KMS-11 (cell line): ENCODE results near the gene ZFYVE28.

Source experiments
- H2AFZ ChIP-seq: fragments of 200-600 bp; sonication (generic); 2 replicates; pipeline ENCODE4 v1.6.1; 2016; ENCODE audit warnings: antibody characterized with exemption, mixed run types, low read depth
- H3K27ac ChIP-seq: fragments of 200-600 bp; sonication (generic); 2 replicates; pipeline ENCODE4 v1.6.1; 2016; ENCODE audit warnings: mild to moderate bottlenecking, mixed run types
- H3K27me3 ChIP-seq: fragments of 200-600 bp; sonication (generic); 2 replicates; pipeline ENCODE4 v1.6.1; 2017; ENCODE audit warnings: mild to moderate bottlenecking, low read depth, mixed run types, moderate library complexity; ENCODE audit not compliant: insufficient read depth
- H3K36me3 ChIP-seq: fragments of 200-600 bp; sonication (generic); 2 replicates; pipeline ENCODE4 v1.6.1; 2017; ENCODE audit warnings: mild to moderate bottlenecking, mixed run types; ENCODE audit not compliant: insufficient read depth
- H3K4me1 ChIP-seq: fragments of 200-600 bp; sonication (generic); 2 replicates; pipeline ENCODE4 v1.6.1; 2016; ENCODE audit warnings: mild to moderate bottlenecking, low read depth, mixed run types; ENCODE audit not compliant: poor library complexity, severe bottlenecking
- H3K4me2 ChIP-seq: fragments of 200-600 bp; sonication (generic); 2 replicates; pipeline ENCODE4 v1.7.0; 2016; ENCODE audit warnings: mild to moderate bottlenecking, mixed run types
- H3K4me3 ChIP-seq: fragments of 200-600 bp; sonication (generic); IDR thresholded peaks from 2 replicates; pipeline ENCODE4 v1.6.1; 2017; ENCODE audit warnings: low read depth, low read length, mixed read lengths; ENCODE audit not compliant: insufficient read depth
- H3K79me2 ChIP-seq: fragments of 200-600 bp; sonication (generic); 2 replicates; pipeline ENCODE4 v1.6.1; 2016; ENCODE audit warnings: low read depth, mixed run types; ENCODE audit not compliant: insufficient read depth
- H3K9ac ChIP-seq: fragments of 200-600 bp; sonication (generic); 2 replicates; pipeline ENCODE4 v1.6.1; 2016; ENCODE audit warnings: mild to moderate bottlenecking, mixed run types
- H4K20me1 ChIP-seq: fragments of 200-600 bp; sonication (generic); 2 replicates; pipeline ENCODE4 v1.6.1; 2016; ENCODE audit warnings: mild to moderate bottlenecking, mixed run types; ENCODE audit not compliant: insufficient read depth
- TF ChIP-seq, protein P1 (sequence below): fragments of 200-600 bp; sonication (generic); conservative IDR thresholded peaks from 2 replicates; pipeline ENCODE4 v1.6.1; 2017; ENCODE audit warnings: low read depth, mild to moderate bottlenecking, antibody characterized with exemption, low read length, moderate library complexity, mixed read lengths

ZFYVE28 gene

DNA sequence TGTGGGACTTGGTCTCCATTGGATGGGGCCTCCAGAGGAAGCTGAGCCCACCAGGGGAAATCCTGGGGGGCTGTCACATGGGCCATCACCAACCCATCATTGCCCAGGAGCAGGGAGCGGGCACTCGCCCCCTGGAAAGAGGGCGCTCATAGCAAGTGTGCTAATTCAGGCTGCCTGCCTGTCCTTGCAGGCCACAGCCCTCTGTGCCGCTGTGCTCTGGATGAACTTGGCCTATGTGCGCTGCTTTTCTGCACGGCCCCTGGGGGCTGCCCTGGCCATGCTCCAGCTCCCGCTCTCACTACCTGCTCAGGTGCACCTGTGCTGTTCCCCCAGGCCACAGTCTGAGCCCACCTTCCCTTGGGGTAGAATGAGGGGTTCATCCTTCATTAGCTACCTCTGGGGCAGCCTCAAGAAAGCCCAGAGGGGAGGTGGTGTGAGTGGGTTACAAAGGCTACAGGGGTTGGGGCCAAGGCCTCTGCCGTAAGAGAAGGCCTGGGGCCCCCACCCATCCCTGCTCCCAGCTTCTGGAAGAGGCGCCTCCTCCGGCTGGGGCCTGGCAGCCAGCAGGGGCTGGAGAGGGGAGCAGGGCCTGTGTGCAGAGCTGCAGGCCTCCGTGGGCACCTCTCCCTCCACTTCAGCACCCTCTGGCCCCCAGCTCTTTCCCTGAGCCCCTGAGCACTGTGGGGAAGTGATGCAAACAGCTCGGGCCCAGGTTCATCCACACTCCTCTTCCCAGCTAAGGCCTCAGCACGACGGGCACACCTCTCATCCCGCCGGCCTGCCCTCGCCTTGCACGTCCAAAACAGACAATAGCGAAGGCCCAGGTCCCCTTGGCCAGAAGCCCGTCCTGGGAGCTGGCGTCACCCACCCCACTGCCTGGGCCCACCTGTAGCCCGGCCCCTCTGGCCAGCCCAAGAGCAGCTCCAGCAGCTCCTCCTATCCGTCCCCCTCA lies 9.2 kb upstream of the ZFYVE28 start:
- H3K27ac ChIP-seq, result no peak overlapping the region
- no peak overlapping the region for H3K4me2 ChIP-seq
- no peak overlapping the region for H3K4me3 ChIP-seq
- H2AFZ ChIP-seq, result no peak overlapping the region
- TF ChIP-seq, protein P1, sequence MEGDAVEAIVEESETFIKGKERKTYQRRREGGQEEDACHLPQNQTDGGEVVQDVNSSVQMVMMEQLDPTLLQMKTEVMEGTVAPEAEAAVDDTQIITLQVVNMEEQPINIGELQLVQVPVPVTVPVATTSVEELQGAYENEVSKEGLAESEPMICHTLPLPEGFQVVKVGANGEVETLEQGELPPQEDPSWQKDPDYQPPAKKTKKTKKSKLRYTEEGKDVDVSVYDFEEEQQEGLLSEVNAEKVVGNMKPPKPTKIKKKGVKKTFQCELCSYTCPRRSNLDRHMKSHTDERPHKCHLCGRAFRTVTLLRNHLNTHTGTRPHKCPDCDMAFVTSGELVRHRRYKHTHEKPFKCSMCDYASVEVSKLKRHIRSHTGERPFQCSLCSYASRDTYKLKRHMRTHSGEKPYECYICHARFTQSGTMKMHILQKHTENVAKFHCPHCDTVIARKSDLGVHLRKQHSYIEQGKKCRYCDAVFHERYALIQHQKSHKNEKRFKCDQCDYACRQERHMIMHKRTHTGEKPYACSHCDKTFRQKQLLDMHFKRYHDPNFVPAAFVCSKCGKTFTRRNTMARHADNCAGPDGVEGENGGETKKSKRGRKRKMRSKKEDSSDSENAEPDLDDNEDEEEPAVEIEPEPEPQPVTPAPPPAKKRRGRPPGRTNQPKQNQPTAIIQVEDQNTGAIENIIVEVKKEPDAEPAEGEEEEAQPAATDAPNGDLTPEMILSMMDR, result no peak
- no peaks in the 10 kb centered on the region for H3K36me3 ChIP-seq
- no peaks in the 10 kb centered on the region for H3K27me3 ChIP-seq
- H4K20me1 ChIP-seq, result no peaks in the 10 kb centered on the region
- H3K9ac ChIP-seq, result no peak overlapping the region
- no peaks in the 10 kb centered on the region for H3K79me2 ChIP-seq
- H3K4me1 ChIP-seq, result no peaks in the 10 kb centered on the region

DNA sequence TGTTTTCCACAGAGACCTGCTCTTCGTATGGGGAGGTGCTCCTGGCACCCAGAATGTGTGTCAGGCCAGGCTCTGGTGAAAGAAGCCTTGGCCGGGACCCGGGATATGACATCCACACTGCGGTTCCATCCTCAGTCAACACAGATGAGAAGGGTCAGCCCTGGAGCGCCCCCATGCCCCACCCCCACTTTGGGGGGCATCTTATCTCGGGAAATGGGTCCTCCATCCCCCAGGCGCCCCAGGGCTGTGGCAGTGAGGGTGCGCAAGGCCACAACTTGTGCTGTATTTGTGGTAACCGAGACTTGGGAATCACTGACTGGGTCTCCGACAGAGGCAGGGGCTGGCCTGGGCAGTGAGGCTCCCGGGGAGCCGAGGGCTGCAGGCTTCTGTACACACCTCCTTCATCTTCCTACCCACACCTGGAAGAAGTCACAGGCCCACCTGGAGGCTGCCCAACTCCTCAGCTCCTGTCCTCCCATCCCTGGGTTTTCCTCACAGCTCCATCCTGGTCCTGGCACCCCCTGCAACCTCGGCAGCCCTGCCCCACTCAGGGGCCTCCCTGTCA lies 8.3 kb upstream of the ZFYVE28 start:
- Histone ChIP-seq H3K36me3 (no peaks in the 10 kb centered on the region), H3K79me2 (no peaks in the 10 kb centered on the region), H2AFZ (no peak overlapping the region), H3K4me2 (no peak overlapping the region), H3K27me3 (no peaks in the 10 kb centered on the region), H3K4me3 (no peak overlapping the region), H3K4me1 (no peaks in the 10 kb centered on the region), H4K20me1 (no peaks in the 10 kb centered on the region), H3K9ac (no peak overlapping the region), H3K27ac (no peak overlapping the region)
- TF ChIP-seq, protein P1, result no peak

DNA sequence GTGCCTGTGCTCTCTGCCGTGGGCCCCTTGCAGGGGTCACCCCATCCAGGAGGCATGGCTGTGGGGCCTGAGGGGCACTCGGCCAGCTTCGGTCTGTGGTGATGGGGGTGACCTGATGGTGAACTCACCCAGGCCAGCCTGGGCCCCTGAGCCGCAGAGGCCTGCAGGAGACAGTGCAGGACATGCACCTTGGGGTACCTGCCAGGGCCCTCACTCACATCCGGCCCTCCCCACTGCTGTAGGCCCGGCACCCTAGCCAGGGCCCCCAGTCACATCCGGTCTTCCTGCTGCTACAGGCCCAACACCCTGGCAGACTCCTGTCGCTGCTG lies 7.6 kb upstream of the ZFYVE28 start:
- no peak overlapping the region for H3K4me3 ChIP-seq
- no peaks in the 10 kb centered on the region for H3K79me2 ChIP-seq
- no peak overlapping the region; the same call in 1 of the 2 replicates for H2AFZ ChIP-seq
- H3K27me3 ChIP-seq, result no peaks in the 10 kb centered on the region; the same call in 1 of the 2 replicates
- no peaks in the 10 kb centered on the region for H3K4me1 ChIP-seq
- TF ChIP-seq, protein P1, result no peak
- no peak overlapping the region for H3K9ac ChIP-seq
- H3K36me3 ChIP-seq, result no peaks in the 10 kb centered on the region
- no peaks in the 10 kb centered on the region for H4K20me1 ChIP-seq
- H3K4me2 ChIP-seq, result no peak overlapping the region
- H3K27ac ChIP-seq, result no peak overlapping the region

DNA sequence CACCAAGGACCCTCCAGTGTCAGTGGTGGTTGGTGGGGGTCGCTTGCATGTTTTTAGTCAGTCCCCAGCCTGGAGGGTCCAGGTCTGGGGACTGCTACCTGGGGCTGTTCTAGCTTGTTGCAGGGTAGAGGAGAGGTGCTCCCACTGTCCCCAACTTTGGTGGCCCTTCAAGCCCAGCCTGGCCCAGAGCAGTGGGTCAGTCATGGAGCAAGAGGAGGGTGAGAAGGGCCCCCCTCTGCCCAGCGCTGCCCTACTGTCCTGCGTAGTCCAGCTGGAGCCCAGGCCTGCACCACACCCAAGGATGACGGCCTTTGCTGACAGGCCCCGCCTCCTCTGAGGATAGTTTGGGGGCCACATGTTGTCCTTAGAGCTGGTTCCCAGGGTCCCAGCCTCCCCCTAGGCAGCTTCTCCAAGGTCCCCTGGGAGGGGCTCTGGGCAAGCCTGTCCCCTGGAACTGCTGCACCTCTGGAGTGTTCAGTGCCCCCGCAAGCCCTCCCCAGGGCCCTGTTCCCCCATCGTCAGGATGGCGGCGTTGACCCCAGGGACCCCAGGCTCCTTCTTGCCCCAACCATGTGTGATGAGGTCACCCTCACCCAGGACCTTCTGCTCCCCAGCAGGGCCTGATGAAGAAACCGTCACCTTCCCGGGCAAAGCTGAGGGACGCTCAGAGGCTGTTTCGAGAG lies 7.1 kb upstream of the ZFYVE28 start:
- Histone ChIP-seq H3K27me3 (peaks cover under 1% of the 10 kb centered on the region; the same call in 1 of the 2 replicates), H3K4me2 (no peak overlapping the region), H3K4me3 (no peak overlapping the region), H3K4me1 (no peaks in the 10 kb centered on the region), H3K27ac (no peak overlapping the region), H3K79me2 (no peaks in the 10 kb centered on the region), H3K9ac (no peak overlapping the region), H2AFZ (no peak overlapping the region), H3K36me3 (no peaks in the 10 kb centered on the region), H4K20me1 (no peaks in the 10 kb centered on the region)
- TF ChIP-seq, protein P1, result no peak
